ENCODE results near the gene ZFY.

GRCh38 chrY:2972708-2973107 lies 37.5 kb downstream of the ZFY start:
- TF ChIP-seq CTCF (IDR thresholded peaks at IDR 0.05; ENCODE audit: insufficient read depth, low read depth, low read length) (no peak), EZH2 (IDR thresholded peaks at IDR 0.05; ENCODE audit: insufficient read depth, low read length) (no peak)

Data from astrocyte (in vitro differentiated cells and primary cell).